Measurements from ENCODE around the gene TCF4. TPM values are rescaled to one million over a fixed set of nuclear protein-coding genes. Genes with fewer than 3 reads are reported as not detected.

The TCF4 gene
- total RNA-seq, 1 experiment from 2014 or later = 104 TPM

DNA sequence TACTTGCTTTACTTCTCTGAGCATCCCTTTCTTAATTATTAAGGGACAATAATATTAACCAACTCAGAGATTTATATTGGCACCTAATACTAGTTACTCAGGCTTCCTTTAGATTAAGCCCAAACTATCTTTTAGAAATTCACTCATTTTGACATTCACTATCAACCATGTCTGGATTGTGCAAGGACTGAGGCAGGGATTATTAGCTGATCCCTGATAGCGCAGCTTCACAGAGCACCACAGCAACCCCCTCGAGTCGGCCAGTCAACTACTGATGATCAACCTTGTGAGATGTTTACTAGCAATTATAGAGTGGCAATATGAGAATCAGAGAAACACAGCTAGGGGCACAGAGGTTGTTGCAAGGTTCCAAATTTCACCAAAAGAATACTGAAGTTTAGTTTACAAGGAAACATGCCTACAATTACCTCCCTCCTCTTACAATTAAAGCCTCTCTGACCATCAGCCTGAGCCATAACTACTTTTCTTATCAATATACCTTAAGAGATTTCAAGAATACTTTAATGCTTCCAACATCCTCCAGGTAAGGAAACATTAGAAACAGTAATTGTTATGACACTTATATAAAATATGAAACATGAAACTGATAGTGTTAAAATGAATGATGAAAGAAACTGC, 191.6 kb downstream of the TCF4 start:
- Mint-ChIP-seq H3K36me3 (no peaks in the 10 kb centered on the region), H3K4me3 (no peak overlapping the region), H3K4me1 (peaks cover 58% of the 10 kb centered on the region), H3K9me3 (no peaks in the 10 kb centered on the region), H3K27me3 (ENCODE audit: low read depth) (no peaks in the 10 kb centered on the region), H3K27ac (peak overlapping the region; percentile 56; the same call in 1 of the 2 replicates)
- DNase-seq (ENCODE audit: low spot score) (no peak), ATAC-seq (no peak)
- ChIA-PET CTCF (interaction anchor here (2.0 kb wide), 1 partner anchor 12 kb away, joined by 6 read pairs; no protein-coding TSS in a partner anchor), POLR2A (no interaction called here)
- TF ChIP-seq ZNF138 (CRISPR knock-in tag; conservative IDR thresholded peaks at IDR 0.05) = no peak
- no peak for TF ChIP-seq PRRX2 (CRISPR knock-in tag; IDR thresholded peaks at IDR 0.05)
- TF ChIP-seq TEAD4 (CRISPR knock-in tag; IDR thresholded peaks at IDR 0.05) = no peak
- TF ChIP-seq, protein P1, sequence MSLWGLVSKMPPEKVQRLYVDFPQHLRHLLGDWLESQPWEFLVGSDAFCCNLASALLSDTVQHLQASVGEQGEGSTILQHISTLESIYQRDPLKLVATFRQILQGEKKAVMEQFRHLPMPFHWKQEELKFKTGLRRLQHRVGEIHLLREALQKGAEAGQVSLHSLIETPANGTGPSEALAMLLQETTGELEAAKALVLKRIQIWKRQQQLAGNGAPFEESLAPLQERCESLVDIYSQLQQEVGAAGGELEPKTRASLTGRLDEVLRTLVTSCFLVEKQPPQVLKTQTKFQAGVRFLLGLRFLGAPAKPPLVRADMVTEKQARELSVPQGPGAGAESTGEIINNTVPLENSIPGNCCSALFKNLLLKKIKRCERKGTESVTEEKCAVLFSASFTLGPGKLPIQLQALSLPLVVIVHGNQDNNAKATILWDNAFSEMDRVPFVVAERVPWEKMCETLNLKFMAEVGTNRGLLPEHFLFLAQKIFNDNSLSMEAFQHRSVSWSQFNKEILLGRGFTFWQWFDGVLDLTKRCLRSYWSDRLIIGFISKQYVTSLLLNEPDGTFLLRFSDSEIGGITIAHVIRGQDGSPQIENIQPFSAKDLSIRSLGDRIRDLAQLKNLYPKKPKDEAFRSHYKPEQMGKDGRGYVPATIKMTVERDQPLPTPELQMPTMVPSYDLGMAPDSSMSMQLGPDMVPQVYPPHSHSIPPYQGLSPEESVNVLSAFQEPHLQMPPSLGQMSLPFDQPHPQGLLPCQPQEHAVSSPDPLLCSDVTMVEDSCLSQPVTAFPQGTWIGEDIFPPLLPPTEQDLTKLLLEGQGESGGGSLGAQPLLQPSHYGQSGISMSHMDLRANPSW (CRISPR knock-in tag; conservative IDR thresholded peaks at IDR 0.05; ENCODE audit: low read depth) = no peak
- no peak for TF ChIP-seq SMAD3 (CRISPR knock-in tag; IDR thresholded peaks at IDR 0.05; ENCODE audit: borderline replicate concordance)
- no peak for TF ChIP-seq ZNF121 (CRISPR knock-in tag; IDR thresholded peaks at IDR 0.05)
- TF ChIP-seq ZNF263 (CRISPR knock-in tag; IDR thresholded peaks at IDR 0.05; ENCODE audit: low read depth) = no peak
- TF ChIP-seq ZBTB21 (CRISPR knock-in tag; IDR thresholded peaks at IDR 0.05; ENCODE audit: borderline replicate concordance) = no peak
- TF ChIP-seq ELF4 (CRISPR knock-in tag; IDR thresholded peaks at IDR 0.05; ENCODE audit: low read depth) = no peak
- TF ChIP-seq, protein P2, sequence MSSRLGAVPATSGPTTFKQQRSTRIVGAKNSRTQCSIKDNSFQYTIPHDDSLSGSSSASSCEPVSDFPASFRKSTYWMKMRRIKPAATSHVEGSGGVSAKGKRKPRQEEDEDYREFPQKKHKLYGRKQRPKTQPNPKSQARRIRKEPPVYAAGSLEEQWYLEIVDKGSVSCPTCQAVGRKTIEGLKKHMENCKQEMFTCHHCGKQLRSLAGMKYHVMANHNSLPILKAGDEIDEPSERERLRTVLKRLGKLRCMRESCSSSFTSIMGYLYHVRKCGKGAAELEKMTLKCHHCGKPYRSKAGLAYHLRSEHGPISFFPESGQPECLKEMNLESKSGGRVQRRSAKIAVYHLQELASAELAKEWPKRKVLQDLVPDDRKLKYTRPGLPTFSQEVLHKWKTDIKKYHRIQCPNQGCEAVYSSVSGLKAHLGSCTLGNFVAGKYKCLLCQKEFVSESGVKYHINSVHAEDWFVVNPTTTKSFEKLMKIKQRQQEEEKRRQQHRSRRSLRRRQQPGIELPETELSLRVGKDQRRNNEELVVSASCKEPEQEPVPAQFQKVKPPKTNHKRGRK (CRISPR knock-in tag; IDR thresholded peaks at IDR 0.05; ENCODE audit: borderline replicate concordance) = no peak
- no peak for TF ChIP-seq RORB (CRISPR knock-in tag; IDR thresholded peaks at IDR 0.05)
- no peak for TF ChIP-seq NFYB (CRISPR knock-in tag; conservative IDR thresholded peaks at IDR 0.05; ENCODE audit: low read depth)
- no peak for TF ChIP-seq NFATC4 (CRISPR knock-in tag; IDR thresholded peaks at IDR 0.05)

DNA sequence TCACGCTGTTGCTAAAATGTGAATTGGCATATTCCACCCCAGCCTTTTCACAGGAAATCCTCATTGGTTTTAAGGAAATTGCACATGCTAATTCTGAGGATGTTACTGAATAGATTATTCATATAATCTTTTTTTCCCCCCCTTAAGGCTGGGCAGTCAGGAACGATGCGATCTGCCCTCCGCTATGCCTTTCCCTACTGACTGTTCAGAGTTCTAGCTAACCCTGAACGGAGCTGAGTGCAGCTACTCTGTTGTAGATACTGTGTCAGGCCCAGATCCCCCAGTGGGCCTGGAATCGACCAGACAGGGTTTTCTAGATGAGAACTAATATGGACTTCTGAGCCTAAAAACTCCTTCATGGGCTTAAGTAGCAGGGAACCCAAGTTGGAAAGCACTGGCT, 192.2 kb downstream of the TCF4 start:
- DNase-seq (ENCODE audit: low spot score) (no peak), ATAC-seq (no peak)
- Mint-ChIP-seq H3K27me3 (ENCODE audit: low read depth) (no peaks in the 10 kb centered on the region), H3K36me3 (no peaks in the 10 kb centered on the region), H3K27ac (peak overlapping the region; percentile 56), H3K4me1 (peaks cover 52% of the 10 kb centered on the region), H3K9me3 (no peaks in the 10 kb centered on the region), H3K4me3 (no peak overlapping the region)
- CTCF ChIA-PET = interaction anchor here (2.0 kb wide), 1 partner anchor 11 kb away, joined by 6 read pairs; no protein-coding TSS in a partner anchor
- POLR2A ChIA-PET = interaction anchor here (1.4 kb wide), 1 partner anchor 11 kb away, joined by 3 read pairs; no protein-coding TSS in a partner anchor
- TF ChIP-seq, protein P3, sequence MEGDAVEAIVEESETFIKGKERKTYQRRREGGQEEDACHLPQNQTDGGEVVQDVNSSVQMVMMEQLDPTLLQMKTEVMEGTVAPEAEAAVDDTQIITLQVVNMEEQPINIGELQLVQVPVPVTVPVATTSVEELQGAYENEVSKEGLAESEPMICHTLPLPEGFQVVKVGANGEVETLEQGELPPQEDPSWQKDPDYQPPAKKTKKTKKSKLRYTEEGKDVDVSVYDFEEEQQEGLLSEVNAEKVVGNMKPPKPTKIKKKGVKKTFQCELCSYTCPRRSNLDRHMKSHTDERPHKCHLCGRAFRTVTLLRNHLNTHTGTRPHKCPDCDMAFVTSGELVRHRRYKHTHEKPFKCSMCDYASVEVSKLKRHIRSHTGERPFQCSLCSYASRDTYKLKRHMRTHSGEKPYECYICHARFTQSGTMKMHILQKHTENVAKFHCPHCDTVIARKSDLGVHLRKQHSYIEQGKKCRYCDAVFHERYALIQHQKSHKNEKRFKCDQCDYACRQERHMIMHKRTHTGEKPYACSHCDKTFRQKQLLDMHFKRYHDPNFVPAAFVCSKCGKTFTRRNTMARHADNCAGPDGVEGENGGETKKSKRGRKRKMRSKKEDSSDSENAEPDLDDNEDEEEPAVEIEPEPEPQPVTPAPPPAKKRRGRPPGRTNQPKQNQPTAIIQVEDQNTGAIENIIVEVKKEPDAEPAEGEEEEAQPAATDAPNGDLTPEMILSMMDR (IDR thresholded peaks at IDR 0.05) = no peak
- TF ChIP-seq ZNF121 (CRISPR knock-in tag; IDR thresholded peaks at IDR 0.05) = no peak
- no peak for TF ChIP-seq JUN (CRISPR knock-in tag; IDR thresholded peaks at IDR 0.05)
- no peak for TF ChIP-seq ZNF396 (CRISPR knock-in tag; IDR thresholded peaks at IDR 0.05; ENCODE audit: borderline replicate concordance)
- TF ChIP-seq, protein P4, sequence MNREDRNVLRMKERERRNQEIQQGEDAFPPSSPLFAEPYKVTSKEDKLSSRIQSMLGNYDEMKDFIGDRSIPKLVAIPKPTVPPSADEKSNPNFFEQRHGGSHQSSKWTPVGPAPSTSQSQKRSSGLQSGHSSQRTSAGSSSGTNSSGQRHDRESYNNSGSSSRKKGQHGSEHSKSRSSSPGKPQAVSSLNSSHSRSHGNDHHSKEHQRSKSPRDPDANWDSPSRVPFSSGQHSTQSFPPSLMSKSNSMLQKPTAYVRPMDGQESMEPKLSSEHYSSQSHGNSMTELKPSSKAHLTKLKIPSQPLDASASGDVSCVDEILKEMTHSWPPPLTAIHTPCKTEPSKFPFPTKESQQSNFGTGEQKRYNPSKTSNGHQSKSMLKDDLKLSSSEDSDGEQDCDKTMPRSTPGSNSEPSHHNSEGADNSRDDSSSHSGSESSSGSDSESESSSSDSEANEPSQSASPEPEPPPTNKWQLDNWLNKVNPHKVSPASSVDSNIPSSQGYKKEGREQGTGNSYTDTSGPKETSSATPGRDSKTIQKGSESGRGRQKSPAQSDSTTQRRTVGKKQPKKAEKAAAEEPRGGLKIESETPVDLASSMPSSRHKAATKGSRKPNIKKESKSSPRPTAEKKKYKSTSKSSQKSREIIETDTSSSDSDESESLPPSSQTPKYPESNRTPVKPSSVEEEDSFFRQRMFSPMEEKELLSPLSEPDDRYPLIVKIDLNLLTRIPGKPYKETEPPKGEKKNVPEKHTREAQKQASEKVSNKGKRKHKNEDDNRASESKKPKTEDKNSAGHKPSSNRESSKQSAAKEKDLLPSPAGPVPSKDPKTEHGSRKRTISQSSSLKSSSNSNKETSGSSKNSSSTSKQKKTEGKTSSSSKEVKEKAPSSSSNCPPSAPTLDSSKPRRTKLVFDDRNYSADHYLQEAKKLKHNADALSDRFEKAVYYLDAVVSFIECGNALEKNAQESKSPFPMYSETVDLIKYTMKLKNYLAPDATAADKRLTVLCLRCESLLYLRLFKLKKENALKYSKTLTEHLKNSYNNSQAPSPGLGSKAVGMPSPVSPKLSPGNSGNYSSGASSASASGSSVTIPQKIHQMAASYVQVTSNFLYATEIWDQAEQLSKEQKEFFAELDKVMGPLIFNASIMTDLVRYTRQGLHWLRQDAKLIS (CRISPR knock-in tag; IDR thresholded peaks at IDR 0.05; ENCODE audit: borderline replicate concordance) = no peak
- TF ChIP-seq GTF2I (CRISPR knock-in tag; conservative IDR thresholded peaks at IDR 0.05) = no peak
- TF ChIP-seq, protein P5, sequence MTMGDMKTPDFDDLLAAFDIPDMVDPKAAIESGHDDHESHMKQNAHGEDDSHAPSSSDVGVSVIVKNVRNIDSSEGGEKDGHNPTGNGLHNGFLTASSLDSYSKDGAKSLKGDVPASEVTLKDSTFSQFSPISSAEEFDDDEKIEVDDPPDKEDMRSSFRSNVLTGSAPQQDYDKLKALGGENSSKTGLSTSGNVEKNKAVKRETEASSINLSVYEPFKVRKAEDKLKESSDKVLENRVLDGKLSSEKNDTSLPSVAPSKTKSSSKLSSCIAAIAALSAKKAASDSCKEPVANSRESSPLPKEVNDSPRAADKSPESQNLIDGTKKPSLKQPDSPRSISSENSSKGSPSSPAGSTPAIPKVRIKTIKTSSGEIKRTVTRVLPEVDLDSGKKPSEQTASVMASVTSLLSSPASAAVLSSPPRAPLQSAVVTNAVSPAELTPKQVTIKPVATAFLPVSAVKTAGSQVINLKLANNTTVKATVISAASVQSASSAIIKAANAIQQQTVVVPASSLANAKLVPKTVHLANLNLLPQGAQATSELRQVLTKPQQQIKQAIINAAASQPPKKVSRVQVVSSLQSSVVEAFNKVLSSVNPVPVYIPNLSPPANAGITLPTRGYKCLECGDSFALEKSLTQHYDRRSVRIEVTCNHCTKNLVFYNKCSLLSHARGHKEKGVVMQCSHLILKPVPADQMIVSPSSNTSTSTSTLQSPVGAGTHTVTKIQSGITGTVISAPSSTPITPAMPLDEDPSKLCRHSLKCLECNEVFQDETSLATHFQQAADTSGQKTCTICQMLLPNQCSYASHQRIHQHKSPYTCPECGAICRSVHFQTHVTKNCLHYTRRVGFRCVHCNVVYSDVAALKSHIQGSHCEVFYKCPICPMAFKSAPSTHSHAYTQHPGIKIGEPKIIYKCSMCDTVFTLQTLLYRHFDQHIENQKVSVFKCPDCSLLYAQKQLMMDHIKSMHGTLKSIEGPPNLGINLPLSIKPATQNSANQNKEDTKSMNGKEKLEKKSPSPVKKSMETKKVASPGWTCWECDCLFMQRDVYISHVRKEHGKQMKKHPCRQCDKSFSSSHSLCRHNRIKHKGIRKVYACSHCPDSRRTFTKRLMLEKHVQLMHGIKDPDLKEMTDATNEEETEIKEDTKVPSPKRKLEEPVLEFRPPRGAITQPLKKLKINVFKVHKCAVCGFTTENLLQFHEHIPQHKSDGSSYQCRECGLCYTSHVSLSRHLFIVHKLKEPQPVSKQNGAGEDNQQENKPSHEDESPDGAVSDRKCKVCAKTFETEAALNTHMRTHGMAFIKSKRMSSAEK (CRISPR knock-in tag; IDR thresholded peaks at IDR 0.05; ENCODE audit: borderline replicate concordance) = no peak
- no peak for TF ChIP-seq NFYB (CRISPR knock-in tag; conservative IDR thresholded peaks at IDR 0.05; ENCODE audit: low read depth)

All from WTC11 (cell line).